ENCODE measurements around the gene NACC2.

- no peak for TF ChIP-seq CBX5 (IDR thresholded peaks at IDR 0.05; ENCODE audit: low read depth, low read length)
- TF ChIP-seq, protein P1, sequence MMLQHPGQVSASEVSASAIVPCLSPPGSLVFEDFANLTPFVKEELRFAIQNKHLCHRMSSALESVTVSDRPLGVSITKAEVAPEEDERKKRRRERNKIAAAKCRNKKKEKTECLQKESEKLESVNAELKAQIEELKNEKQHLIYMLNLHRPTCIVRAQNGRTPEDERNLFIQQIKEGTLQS (IDR thresholded peaks at IDR 0.05; ENCODE audit: insufficient read depth, low read depth, low read length), result no peak
- no peak for TF ChIP-seq GABPA (IDR thresholded peaks at IDR 0.05; ENCODE audit: borderline replicate concordance, insufficient read depth, low read length)
- TF ChIP-seq JUND (IDR thresholded peaks at IDR 0.05; ENCODE audit: low read length), result no peak
- no peak for TF ChIP-seq CTCF (IDR thresholded peaks at IDR 0.05; ENCODE audit: control extremely low read depth in 1 of 3, insufficient read depth in 1 of 3, low read depth in 1 of 3, low read length in 3 of 3)
- no peak for TF ChIP-seq EP300 (IDR thresholded peaks at IDR 0.05; ENCODE audit: borderline replicate concordance in 1 of 2, low read depth in 2 of 2, low read length in 2 of 2)
- TF ChIP-seq POLR2AphosphoS5 (IDR thresholded peaks at IDR 0.05; ENCODE audit: low read depth, low read length), result no peak
- no peak for TF ChIP-seq SP1 (IDR thresholded peaks at IDR 0.05; ENCODE audit: low read depth, low read length)
These were observed 50.7 kb downstream of the NACC2 start for GRCh38 chr9:136044207-136044970.
